SJSA1 (cell line): ENCODE results near the gene OPHN1. TPM values are rescaled to one million over a fixed set of nuclear protein-coding genes. Genes with fewer than 3 reads are reported as not detected.
"Not testable (repeated sequence)": the region's sequence is repeated elsewhere in the genome, so short reads cannot be mapped to it uniquely, and the experiment has no call there.

Experiments used
- DNase-seq, 2 experiments: peaks; one replicate each; pipeline ENCODE4 v3.0.0-alpha.2; 2015 to 2020; ENCODE audit warnings: low spot score in 2 of 2, low read depth in 1 of 2
- H3K27ac ChIP-seq: fragments of 250-450 bp; sonication (Bioruptor Pico); 2 replicates; pipeline ENCODE4 v1.5.1; 2020; ENCODE audit warnings: mild to moderate bottlenecking, moderate library complexity
- H3K27me3 ChIP-seq: fragments of 250-450 bp; sonication (Bioruptor Pico); replicated peaks from 2 replicates; pipeline ENCODE4 v1.5.1; 2020; ENCODE audit warnings: mild to moderate bottlenecking, moderate library complexity
- H3K36me3 ChIP-seq: fragments of 250-450 bp; sonication (Bioruptor Pico); 2 replicates; pipeline ENCODE4 v1.5.1; 2020; ENCODE audit warnings: mild to moderate bottlenecking
- H3K4me1 ChIP-seq: fragments of 250-450 bp; sonication (Bioruptor Pico); replicated peaks from 2 replicates; pipeline ENCODE4 v1.6.1; 2021; ENCODE audit warnings: mild to moderate bottlenecking
- H3K4me3 ChIP-seq: fragments of 250-450 bp; sonication (Bioruptor Pico); 2 replicates; pipeline ENCODE4 v1.5.1; 2020; ENCODE audit warnings: mild to moderate bottlenecking
- H3K9me3 ChIP-seq: fragments of 250-450 bp; sonication (Bioruptor Pico); replicated peaks from 2 replicates; pipeline ENCODE4 v1.5.1; 2020; ENCODE audit warnings: mild to moderate bottlenecking
- total RNA-seq: library from RNA; depleted of rRNA; stranded (reverse); fragments of >200 nt; shearing (Covaris generic); gene quantifications from 2 replicates; pipeline ENCODE4 v1.2.3, GENCODE V29; 2014

Gene OPHN1
- total RNA-seq, 1 experiment from 2014 or later = 7.8 TPM

GRCh38 chrX:68415316-68415715, 18.0 kb downstream of the OPHN1 start:
- Histone ChIP-seq H3K27me3 (no peaks in the 10 kb centered on the region), H3K4me3 (no peak overlapping the region), H3K36me3 (no peaks in the 10 kb centered on the region), H3K4me1 (peaks cover 6% of the 10 kb centered on the region; the same call in 1 of the 2 replicates), H3K9me3 (no peaks in the 10 kb centered on the region), H3K27ac (no peak overlapping the region)
- no peak for DNase-seq

GRCh38 chrX:68413254-68413653, 20.0 kb downstream of the OPHN1 start:
- no peak for DNase-seq
- H3K27ac ChIP-seq = no peak overlapping the region

GRCh38 chrX:68411729-68412128, 21.6 kb downstream of the OPHN1 start:
- no peak overlapping the region for H3K27ac ChIP-seq
- DNase-seq = no peak
- peaks cover 6% of the 10 kb centered on the region; the same call in 1 of the 2 replicates for H3K4me1 ChIP-seq
- H3K36me3 ChIP-seq = no peaks in the 10 kb centered on the region
- no peak overlapping the region for H3K4me3 ChIP-seq
- no peaks in the 10 kb centered on the region for H3K27me3 ChIP-seq
- H3K9me3 ChIP-seq = no peaks in the 10 kb centered on the region

More at GRCh38 chrX:68413254-68413653, 20.0 kb downstream of the OPHN1 start:
- Histone ChIP-seq H3K4me1 (peaks cover 6% of the 10 kb centered on the region; the same call in 1 of the 2 replicates), H3K9me3 (no peaks in the 10 kb centered on the region), H3K27me3 (no peaks in the 10 kb centered on the region), H3K36me3 (no peaks in the 10 kb centered on the region), H3K4me3 (no peak overlapping the region)

- H3K9me3 ChIP-seq = no peaks in the 10 kb centered on the region
- H3K27me3 ChIP-seq = no peaks in the 10 kb centered on the region
- no peaks in the 10 kb centered on the region for H3K36me3 ChIP-seq
- H3K4me1 ChIP-seq = no peaks in the 10 kb centered on the region
- no peak for DNase-seq
- no peak overlapping the region for H3K27ac ChIP-seq
- no peak overlapping the region for H3K4me3 ChIP-seq
These were observed 24.1 kb downstream of the OPHN1 start for GRCh38 chrX:68409194-68409593.

GRCh38 chrX:68403522-68403921, 29.8 kb downstream of the OPHN1 start:
- Histone ChIP-seq H3K36me3 (no peaks in the 10 kb centered on the region), H3K4me1 (no peaks in the 10 kb centered on the region; the same call in 1 of the 2 replicates), H3K9me3 (no peaks in the 10 kb centered on the region), H3K4me3 (no peak overlapping the region), H3K27me3 (no peaks in the 10 kb centered on the region), H3K27ac (no peak overlapping the region)
- no peak for DNase-seq

GRCh38 chrX:68403038-68403437, 30.3 kb downstream of the OPHN1 start:
- H3K36me3 ChIP-seq = no peaks in the 10 kb centered on the region
- H3K4me3 ChIP-seq = no peak overlapping the region
- H3K27me3 ChIP-seq = no peaks in the 10 kb centered on the region
- H3K4me1 ChIP-seq = no peaks in the 10 kb centered on the region; the same call in 1 of the 2 replicates
- H3K27ac ChIP-seq = no peak overlapping the region
- DNase-seq = no peak
- no peaks in the 10 kb centered on the region for H3K9me3 ChIP-seq

- no peaks in the 10 kb centered on the region for H3K36me3 ChIP-seq
- no peaks in the 10 kb centered on the region; the same call in 1 of the 2 replicates for H3K4me1 ChIP-seq
- DNase-seq = no peak
- H3K9me3 ChIP-seq = no peaks in the 10 kb centered on the region
- no peak overlapping the region for H3K27ac ChIP-seq
- H3K27me3 ChIP-seq = no peaks in the 10 kb centered on the region
- H3K4me3 ChIP-seq = no peak overlapping the region
These were observed 31.2 kb downstream of the OPHN1 start for GRCh38 chrX:68402094-68402493.

- no peak for DNase-seq
- Histone ChIP-seq H3K9me3 (no peaks in the 10 kb centered on the region), H3K27me3 (no peaks in the 10 kb centered on the region), H3K4me1 (peaks cover 11% of the 10 kb centered on the region), H3K4me3 (no peak overlapping the region), H3K27ac (no peak overlapping the region), H3K36me3 (no peaks in the 10 kb centered on the region)
These were observed 35.0 kb downstream of the OPHN1 start for GRCh38 chrX:68398291-68398690.

- no peak for DNase-seq
These were observed 36.3 kb downstream of the OPHN1 start for GRCh38 chrX:68396953-68397352.

GRCh38 chrX:68389419-68389960, 43.8 kb downstream of the OPHN1 start:
- not testable (repeated sequence) for H3K27me3 ChIP-seq, H3K36me3 ChIP-seq, H3K4me3 ChIP-seq, H3K9me3 ChIP-seq, H3K4me1 ChIP-seq, H3K27ac ChIP-seq, DNase-seq

More at GRCh38 chrX:68396953-68397352, 36.3 kb downstream of the OPHN1 start:
- no peaks in the 10 kb centered on the region for H3K36me3 ChIP-seq
- no peak overlapping the region for H3K4me3 ChIP-seq
- H3K27ac ChIP-seq = no peak overlapping the region
- H3K4me1 ChIP-seq = peaks cover 11% of the 10 kb centered on the region
- no peaks in the 10 kb centered on the region for H3K27me3 ChIP-seq
- no peaks in the 10 kb centered on the region for H3K9me3 ChIP-seq

GRCh38 chrX:68387776-68388175, 45.5 kb downstream of the OPHN1 start:
- H3K4me3 ChIP-seq = no peak overlapping the region
- H3K4me1 ChIP-seq = no peaks in the 10 kb centered on the region
- H3K27ac ChIP-seq = no peak overlapping the region
- H3K27me3 ChIP-seq = no peaks in the 10 kb centered on the region
- no peaks in the 10 kb centered on the region for H3K36me3 ChIP-seq
- DNase-seq = no peak
- H3K9me3 ChIP-seq = no peaks in the 10 kb centered on the region

- Histone ChIP-seq H3K27me3 (no peaks in the 10 kb centered on the region), H3K4me3 (no peak overlapping the region), H3K27ac (no peak overlapping the region), H3K9me3 (no peaks in the 10 kb centered on the region), H3K4me1 (no peaks in the 10 kb centered on the region), H3K36me3 (no peaks in the 10 kb centered on the region)
- DNase-seq = no peak
These were observed 49.8 kb downstream of the OPHN1 start for GRCh38 chrX:68383540-68383939.

GRCh38 chrX:68377579-68377978, 55.7 kb downstream of the OPHN1 start:
- H3K27me3 ChIP-seq, H3K4me3 ChIP-seq, H3K27ac ChIP-seq, H3K36me3 ChIP-seq, H3K9me3 ChIP-seq, DNase-seq, H3K4me1 ChIP-seq: not testable (repeated sequence)

- Histone ChIP-seq H3K27me3 (no peaks in the 10 kb centered on the region), H3K27ac (no peak overlapping the region), H3K4me1 (no peaks in the 10 kb centered on the region), H3K4me3 (no peak overlapping the region), H3K36me3 (no peaks in the 10 kb centered on the region), H3K9me3 (no peaks in the 10 kb centered on the region)
- DNase-seq = no peak
These were observed 56.9 kb downstream of the OPHN1 start for GRCh38 chrX:68376373-68376772.

- no peak for DNase-seq
- Histone ChIP-seq H3K4me3 (no peak overlapping the region), H3K27me3 (no peaks in the 10 kb centered on the region), H3K27ac (no peak overlapping the region), H3K9me3 (no peaks in the 10 kb centered on the region), H3K4me1 (no peaks in the 10 kb centered on the region), H3K36me3 (no peaks in the 10 kb centered on the region)
These were observed 57.5 kb downstream of the OPHN1 start for GRCh38 chrX:68375803-68376202.
